Posterior cingulate gyrus (tissue), 11 donors: ENCODE data around the gene KDM3A.
"Not testable (repeated sequence)": the region's sequence is repeated elsewhere in the genome, so short reads cannot be mapped to it uniquely, and the experiment has no call there.

Source experiments
- DNase-seq, 10 donors: peaks; one replicate each; pipeline versions ENCODE4 v3.0.0 to v3.0.0-alpha.2; 2020 to 2021; ENCODE audit warnings: mixed read lengths in 3 of 10
- intact Hi-C: fragments of 100-400 bp; cut with DNase I; formaldehyde crosslinking; loops from one replicate; pipeline ENCODE4 v1.15.1; 2023

The KDM3A gene

DNA sequence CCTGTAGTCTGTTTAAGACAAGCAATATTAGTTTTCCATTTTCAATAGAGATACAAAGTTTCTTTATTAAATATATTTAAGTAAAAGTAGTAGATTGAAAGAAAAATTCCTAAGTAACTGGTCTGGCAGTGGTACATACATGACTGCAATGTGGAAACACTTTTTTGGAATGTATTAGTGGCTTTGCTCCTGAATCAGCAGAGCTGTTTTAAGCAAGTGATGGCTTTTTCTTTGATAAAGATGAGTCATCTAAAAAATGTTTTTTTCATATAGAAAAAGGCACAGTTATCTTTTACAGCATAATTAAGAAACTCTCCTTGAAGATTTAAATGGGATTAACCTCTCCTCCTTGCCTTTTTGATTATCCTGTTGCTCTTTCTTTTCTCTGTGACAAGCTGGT lies 34.9 kb downstream of the KDM3A start:
- no peak for DNase-seq
- intact Hi-C loops: loop anchor here (2.0 kb wide), 1 partner anchor 33 kb away; no protein-coding TSS in a partner anchor

DNA sequence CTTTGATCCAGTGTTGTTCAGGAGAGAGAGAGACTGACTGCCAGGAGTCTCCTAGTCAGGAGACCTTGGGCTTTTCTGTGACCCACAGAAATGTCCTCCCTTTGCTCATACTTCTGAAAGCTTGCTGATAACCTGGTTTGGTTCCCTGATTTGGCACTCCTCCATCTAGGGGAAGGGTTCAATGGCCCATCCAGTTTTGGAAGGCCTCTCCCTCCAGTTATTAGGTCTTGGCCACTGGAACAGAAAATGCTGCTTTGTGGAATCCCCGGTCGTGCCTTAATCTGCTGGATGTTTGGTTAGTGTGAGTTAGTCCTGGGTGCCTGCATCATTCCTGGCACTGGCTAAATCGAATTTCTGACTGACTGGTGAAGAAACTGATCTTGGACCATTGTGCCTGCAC lies 35.7 kb downstream of the KDM3A start:
- intact Hi-C loops: loop anchor here (2.0 kb wide), 1 partner anchor 34 kb away; no protein-coding TSS in a partner anchor
- no peak for DNase-seq

DNA sequence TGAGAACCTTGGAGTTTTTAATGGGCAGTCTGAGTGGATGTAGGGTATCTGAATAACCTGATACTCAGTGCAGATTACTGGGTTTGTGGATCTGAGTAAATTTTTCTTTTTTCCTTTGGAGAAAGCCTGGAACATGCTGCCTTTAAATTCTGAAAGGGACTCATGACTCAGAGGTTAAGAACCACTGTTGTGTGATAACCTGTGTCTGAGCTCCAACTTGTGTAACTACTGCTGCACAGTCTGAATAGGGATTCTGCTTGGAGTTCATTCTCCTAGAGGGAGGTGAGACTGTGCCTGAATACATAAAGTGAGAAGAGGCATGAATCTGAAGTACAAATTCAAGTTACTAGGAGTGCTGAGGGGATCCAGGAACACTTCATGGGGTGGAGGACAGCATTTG lies 36.2 kb downstream of the KDM3A start:
- DNase-seq: no peak
- intact Hi-C loops: loop anchor here (2.0 kb wide), 1 partner anchor 35 kb away; no protein-coding TSS in a partner anchor

DNA sequence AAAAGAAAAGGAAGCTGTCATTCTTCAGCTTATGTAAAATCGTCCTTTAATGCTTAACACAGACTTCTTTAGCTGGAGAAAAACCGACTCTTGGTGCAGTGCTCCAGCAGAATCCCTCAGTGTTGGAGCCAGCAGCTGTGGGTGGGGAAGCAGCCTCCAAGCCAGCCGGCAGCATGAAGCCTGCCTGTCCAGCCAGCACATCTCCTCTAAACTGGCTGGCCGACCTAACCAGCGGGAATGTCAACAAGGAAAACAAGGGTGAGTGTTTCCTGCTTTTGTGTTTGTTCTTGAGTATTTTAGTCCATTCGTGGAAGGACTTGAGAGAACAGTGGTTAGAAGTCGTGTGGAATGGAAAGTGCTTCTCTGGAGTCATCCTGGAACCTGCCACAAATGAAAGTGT lies 38.9 kb downstream of the KDM3A start:
- intact Hi-C loops: no loop called here
- peak in 9 of 10 donors; percentile 39 to 93 (median 59) for DNase-seq

DNA sequence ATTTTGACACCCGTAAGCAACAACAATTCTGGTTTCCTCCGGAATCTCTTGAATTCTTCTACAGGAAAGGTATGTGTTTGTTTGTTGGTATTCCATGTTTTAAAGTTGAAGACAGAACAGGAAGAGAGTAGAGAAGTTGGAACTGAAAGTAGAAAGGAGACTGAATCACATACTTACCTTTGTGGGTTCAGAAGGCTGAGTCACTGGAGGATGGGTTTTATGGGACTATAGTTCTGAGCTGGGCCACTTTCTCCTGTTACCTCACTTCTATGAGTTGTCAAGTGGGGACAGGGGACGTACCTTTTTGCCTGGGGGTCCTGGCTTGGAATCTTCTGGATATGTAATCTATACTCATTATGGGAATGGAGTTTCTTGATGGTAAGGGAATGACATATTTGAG lies 40.9 kb downstream of the KDM3A start:
- no peak for DNase-seq
- intact Hi-C loops: no loop called here

DNA sequence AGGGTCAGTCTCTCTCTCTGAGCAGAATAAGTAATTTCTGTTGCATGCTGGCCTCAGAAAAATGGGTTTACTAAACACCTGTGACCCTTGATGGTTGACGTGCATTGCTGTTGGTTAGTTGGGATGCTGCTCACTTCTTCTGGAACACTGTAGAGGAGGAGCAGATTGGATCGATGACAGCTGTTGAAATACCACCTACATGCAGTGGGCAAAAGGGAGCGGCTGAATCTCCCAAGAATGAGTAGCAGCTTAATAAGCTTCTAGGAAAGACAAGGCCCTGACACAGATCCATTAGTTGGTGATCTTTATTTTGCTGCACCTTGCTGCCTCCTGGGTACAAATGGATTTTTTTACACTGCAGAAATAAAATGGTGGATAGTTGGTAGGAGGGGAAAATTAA lies 43.2 kb downstream of the KDM3A start:
- intact Hi-C loops: no loop called here
- peak in 1 of 10 donors; percentile 67 for DNase-seq

DNA sequence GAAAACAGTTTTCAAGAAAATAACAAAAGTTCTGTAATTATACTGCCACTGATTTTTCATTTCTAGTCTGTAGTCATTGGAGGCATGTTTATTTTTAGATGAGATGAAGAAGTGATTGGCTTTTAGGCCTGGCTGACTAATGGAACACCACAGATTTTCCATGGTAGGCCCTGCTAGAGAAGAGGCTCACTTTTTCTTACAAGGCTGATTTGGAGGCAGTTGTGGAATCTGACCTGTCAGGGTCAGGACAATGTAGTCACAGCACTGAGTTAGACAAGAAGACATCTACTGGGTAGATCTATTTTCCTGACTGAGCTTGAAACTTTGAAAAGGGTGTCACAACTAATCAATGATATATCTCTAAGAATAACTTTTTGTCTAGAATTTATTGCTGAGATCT lies 43.9 kb downstream of the KDM3A start:
- intact Hi-C loops: no loop called here

DNA sequence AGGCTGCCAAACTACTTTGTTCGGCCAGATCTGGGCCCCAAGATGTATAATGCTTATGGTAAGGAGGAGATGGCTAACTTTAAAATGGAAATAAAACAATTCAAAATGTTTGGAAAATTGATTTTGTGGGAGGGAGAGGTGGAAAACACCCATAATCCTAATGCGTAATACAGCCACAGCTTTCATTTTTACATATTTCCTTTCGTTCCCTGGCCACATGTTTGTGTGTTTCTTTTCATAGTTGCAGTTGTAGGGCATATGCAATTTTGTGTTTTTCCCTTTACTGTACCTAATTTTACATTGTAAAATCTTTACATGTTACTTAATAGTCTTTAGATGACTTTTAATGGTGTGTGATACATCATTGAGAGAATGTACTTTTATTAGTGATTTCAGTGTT lies 44.6 kb downstream of the KDM3A start:
- no peak for DNase-seq
- intact Hi-C loops: no loop called here

More for the DNA sequence above, 43.9 kb downstream of the KDM3A start:
- DNase-seq: no peak

DNA sequence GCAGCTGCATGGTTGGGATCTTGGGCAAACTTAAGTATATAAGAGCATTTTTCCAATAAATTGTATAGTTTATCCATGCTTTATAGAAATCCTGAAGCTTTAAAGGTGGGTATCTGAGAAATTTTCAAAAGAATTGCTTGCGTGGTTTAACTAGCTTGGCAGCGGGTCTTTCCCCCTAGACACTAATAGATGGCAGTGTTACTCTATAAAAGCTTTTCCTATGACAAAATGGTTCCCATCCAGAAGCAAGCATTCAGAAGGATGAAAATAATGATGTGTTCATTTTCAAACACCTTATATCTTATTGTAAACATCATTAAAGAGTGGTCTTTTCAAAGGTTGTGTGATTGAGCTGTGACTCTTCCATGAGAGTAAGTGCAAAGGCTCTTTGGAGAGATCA lies 45.9 kb downstream of the KDM3A start:
- intact Hi-C loops: no loop called here
- DNase-seq: no peak

DNA sequence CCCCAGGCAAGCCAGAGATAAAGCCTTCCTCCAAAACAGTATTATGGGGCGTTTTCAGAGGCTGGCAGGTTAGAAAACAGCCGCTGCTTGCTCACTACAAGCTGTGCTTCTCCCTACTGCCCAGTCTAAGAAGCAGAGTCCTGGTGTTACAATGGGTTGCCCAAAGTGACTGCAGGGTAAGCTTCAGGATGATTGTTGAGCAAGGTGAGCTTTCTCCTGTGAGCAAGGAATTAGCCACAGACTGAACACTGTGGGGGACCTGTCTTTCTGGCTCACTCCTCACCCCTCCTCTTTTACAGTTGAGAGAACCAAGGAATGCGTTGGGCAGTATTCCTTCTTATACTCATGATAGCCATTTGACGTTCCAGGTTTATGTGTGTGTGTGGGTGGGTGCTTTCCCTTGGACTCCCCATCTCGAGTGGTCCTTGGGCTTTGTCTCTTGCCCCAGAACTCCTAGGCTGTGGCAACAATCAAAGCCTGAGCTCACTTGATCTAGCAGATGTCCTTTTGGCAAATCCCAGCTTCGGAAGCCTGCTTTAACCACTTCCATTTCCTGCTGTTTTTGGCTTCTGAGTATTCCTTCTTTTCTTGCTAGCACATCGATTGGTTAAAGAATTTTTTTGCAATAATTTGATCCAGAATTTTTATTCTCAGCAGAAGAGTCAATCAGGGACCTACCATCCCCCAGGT lies 47.5 kb downstream of the KDM3A start:
- intact Hi-C loops: no loop called here
- no peak for DNase-seq

DNA sequence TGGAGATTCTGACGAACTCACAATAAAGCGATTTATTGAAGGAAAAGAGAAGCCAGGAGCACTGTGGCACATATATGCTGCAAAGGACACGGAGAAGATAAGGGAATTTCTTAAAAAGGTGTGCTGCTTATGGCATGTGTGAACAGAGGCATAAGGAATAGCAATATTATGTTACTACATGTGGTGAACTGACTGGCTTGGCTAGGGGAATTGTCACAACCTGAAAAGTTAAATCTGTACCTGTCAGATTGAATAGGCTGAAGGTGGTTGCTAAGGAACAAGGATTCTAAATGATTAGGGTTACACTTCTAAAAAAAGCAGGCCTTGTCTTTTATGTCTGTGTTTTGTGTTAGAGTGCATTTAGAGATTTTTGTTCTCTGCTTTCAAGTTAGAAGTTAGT lies 48.4 kb downstream of the KDM3A start:
- intact Hi-C loops: no loop called here

DNA sequence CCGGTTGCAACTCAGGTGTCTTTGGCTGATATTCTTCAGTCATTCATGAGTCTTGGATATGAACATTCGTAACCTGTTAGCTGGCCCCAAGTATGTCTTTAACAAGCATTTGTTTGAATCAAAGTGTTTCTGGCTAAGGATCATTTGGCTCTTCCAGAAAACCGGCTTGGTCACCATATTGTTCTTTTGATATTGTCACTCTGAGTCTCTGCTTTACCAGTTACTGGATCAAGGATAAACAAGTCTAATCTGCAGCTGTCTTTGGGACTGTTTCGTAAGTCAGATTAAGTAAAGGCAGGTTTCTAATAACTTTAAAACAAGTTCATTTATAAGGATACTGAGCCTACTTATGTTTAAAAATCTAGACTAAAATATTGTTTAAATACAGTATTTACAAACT lies 49.1 kb downstream of the KDM3A start:
- DNase-seq: no peak
- intact Hi-C loops: no loop called here

More for the DNA sequence above, 48.4 kb downstream of the KDM3A start:
- DNase-seq: no peak

DNA sequence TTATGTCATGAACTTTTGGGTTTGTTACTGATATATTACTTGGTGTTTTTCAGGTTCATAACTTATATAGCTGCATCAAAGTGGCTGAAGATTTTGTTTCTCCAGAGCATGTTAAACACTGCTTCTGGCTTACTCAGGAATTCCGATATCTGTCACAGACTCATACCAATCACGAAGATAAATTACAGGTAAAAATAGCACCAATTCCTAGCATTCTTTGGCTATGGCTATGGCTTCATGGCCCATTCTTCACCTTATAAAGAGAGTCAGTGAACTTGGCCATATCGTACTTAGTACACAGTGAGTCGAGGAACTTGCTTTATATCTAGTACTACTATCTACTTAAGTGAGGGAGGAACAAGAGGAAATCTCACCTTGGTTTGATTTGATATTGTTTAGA lies 49.9 kb downstream of the KDM3A start:
- no peak for DNase-seq
- intact Hi-C loops: no loop called here

DNA sequence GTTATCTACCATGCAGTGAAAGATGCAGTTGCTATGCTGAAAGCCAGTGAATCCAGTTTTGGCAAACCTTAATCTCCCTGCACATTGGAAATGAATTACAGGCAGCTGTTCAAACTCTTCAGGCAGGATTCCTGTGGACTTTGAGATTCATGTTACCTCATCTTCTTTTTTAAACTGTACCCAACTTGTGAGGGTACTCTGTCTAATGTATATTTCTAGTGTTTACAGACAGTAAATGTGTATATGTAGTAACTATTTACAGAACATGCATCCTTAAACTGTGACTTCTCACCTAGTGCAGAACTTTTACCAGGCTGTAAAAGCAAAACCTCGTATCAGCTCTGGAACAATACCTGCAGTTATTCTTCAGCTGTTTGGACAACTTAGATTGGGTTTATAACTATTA lies 50.9 kb downstream of the KDM3A start:
- intact Hi-C loops: no loop called here

DNA sequence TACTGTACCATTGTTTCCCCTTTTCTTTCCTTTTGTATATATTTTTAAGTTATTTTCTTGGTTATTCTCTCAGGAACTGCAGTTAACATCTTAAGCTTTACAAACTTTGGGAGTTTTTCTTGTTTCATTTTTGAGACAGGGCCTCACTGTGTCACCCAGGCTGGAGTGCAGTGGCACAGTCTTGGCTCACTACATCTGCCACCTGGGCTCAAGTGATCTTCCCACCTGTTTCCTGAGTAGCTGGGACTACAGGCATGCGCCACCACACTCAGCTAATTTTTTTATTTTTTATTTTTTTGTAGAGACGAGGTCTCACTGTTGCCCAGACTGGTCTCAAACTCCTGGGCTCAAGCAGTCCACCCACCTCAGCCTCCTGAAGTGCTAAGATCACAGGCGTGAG lies 55.2 kb downstream of the KDM3A start:
- intact Hi-C loops, DNase-seq: not testable (repeated sequence)

More for the DNA sequence above, 50.9 kb downstream of the KDM3A start:
- no peak for DNase-seq

DNA sequence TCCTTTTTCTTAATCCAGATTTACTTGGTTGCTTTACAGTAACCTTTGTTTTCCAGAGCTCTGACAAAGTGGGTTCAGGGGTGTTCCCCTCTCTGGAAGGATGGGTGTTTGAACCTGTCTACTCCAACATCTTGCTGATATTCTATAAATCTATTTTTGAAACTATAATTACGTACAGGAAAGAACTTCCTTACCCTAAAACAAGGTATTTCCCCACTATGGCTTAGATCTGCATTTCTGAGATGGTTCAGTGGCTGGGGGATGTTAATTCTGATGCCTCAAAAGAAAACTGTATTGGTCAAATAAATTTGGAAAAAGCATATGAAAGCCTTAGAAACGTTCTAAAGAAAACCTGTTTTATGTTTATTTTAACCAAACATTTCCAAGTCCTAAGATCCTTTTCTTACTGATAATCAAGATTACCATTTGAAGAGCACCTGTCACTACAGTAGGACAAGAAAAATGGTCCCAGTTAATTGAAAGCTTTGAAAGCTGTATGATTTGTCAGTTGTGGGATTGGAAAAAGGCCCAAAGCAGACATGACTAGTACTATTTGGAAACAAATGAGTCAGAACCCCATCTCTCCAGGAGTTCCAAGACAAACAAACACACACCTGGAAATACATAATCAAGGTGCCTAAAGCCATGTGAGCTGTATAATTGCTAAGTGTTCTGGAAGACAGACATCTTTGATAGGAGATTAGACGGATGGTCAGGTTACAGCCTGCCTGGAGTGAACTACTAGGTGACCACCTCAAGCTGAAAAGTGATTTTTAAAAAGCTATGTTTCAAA lies 57.5 kb downstream of the KDM3A start:
- DNase-seq: no peak
- intact Hi-C loops: no loop called here

DNA sequence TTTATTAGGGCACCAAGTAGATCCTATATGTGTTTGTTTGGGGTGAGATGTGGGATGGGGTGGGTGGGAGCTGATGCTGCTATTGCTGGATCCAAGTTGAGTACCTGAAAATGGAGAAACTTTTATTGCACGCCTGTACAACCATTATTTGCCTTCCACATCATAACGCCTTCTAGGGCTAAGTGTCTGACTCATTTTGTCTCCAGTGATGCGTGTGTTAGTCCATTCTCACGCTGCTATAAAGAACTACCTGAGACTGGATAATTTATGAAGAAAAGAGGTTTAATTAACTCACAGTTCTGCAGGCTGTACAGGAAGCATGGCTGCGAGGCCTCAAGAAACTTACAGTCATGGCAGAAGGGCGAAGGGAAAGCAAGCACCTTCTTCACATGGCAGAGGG lies 58.2 kb downstream of the KDM3A start:
- DNase-seq: no peak
- intact Hi-C loops: no loop called here

DNA sequence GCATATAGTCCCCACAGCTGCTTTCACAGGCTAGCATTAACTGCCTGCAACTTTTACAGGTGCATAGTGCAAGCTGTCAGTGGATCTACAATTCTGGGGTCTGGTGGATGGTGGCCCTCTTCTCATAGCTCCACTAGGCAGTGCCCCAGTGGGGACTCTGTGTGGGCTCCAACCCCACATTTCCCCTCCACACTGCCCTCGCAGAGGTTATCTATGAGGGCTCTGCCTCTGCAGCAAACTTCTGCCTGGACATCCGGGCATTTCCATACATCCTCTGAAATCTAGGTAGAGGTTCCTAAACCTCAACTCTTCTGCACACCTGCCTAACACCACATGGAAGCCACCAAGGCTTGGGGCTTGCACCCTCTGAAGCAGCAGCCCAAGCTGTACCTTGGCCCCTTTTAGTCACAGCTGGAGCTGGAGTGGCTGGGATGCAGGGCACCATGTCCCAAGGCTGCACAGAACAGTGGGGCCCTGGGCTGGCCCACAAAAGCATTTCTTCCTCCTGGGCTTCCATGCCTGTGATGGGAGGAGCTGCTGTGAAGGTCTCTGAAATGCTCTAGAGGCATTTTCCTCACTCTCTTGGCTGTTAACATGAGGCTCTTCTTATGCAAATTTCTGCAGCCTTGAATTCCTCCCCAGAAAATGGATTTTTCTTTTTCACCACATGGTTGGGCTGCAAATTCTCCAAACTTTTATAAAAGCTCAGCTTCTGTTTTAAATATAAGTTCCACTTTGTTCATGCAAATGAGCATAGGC lies 59.3 kb downstream of the KDM3A start:
- intact Hi-C loops: no loop called here
- no peak for DNase-seq

DNA sequence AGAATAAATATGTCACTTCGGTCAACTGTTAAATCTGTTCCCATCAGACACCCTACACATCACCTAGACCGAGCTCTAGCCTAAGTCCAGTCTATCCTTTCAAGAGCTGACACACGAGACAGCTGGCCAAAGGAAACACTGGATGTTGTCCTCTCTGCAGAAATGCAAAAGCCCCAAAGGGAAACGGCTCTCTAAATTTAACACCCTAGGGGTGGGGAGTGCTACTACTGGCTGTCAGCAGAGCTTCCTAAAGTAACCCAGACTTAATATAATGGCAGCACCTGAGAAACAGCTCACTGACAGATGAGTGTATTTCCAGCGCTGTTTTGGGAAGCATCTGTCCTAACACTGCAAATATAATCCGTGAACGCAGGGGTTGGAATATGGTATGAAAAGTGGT lies 66.4 kb downstream of the KDM3A start:
- no peak for DNase-seq
- intact Hi-C loops: no loop called here

DNA sequence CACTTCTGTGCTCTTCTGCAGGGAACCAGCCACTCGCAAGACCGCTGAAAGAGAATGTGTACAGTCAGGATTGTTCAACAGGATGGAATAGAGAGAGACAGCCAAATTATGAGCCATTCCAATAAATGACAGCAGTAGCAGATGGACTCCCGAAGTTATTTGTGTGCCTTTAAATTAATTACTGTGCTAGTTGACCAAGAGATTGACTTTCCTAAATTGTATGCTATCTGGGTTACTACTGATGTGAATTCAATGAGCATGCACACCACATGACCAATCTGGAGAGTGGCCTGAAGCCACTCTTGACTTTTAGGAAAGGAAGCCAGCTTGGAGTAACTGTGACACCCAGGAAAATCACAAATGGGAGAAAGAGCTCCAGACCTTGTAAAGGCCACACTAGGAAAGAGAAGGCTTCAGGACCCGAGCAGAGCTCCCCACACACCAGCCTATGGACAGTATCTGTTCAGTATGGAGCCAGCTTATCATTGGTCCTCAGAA lies 69.3 kb downstream of the KDM3A start:
- DNase-seq: no peak
- intact Hi-C loops: no loop called here

DNA sequence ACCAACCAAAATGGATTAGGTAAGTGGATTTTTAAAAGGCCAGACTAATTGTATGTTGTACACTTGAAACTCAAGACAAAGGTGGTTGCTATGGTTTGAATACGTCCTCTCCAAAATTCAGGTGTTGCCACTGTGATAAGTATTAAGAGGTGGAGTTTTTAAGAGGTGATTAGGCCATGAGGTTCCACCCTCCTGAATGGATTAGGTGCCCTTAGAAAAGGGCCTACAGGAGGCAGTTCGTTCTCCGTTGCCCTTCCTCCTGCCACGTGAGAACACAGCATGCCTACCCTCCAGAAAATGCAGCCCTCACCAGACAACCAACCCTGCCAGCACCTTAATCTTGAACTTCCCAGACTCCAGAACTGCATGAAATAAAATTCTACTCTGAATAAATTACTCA lies 70.9 kb downstream of the KDM3A start:
- intact Hi-C loops: no loop called here

More for the DNA sequence above, 70.9 kb downstream of the KDM3A start:
- no peak for DNase-seq
